Parathyroid adenoma (tissue), 2 donors: Measurements from ENCODE around the gene CASKIN1.

Experiments used
- H2AFZ ChIP-seq: fragments of 300-600 bp; sonication (generic); one replicate; pipeline ENCODE4 v1.7.0; 2017; ENCODE audit warnings: antibody characterized with exemption, mild to moderate bottlenecking
- H3K27ac ChIP-seq: fragments of 300-600 bp; sonication (generic); one replicate; pipeline ENCODE4 v1.7.0; 2017
- H3K27me3 ChIP-seq: fragments of 300-600 bp; sonication (generic); one replicate; pipeline ENCODE4 v1.7.0; 2017; ENCODE audit warnings: low read length; ENCODE audit not compliant: control insufficient read depth, insufficient read depth
- H3K36me3 ChIP-seq: fragments of 300-600 bp; sonication (generic); one replicate; pipeline ENCODE4 v1.7.0; 2017; ENCODE audit warnings: low read length; ENCODE audit not compliant: control insufficient read depth, insufficient read depth
- H3K4me1 ChIP-seq: fragments of 300-600 bp; sonication (generic); one replicate; pipeline ENCODE4 v1.7.0; 2017; ENCODE audit warnings: control low read depth
- H3K4me2 ChIP-seq: fragments of 300-600 bp; sonication (generic); one replicate; pipeline ENCODE4 v1.7.0; 2017; ENCODE audit warnings: low read length
- H3K4me3 ChIP-seq: fragments of 300-600 bp; sonication (generic); one replicate; pipeline ENCODE4 v1.7.0; 2017; ENCODE audit warnings: low read depth, low read length
- H3K79me2 ChIP-seq: fragments of 300-600 bp; sonication (generic); one replicate; pipeline ENCODE4 v1.7.0; 2017; ENCODE audit warnings: control low read depth
- H3K9ac ChIP-seq: fragments of 300-600 bp; sonication (generic); one replicate; pipeline ENCODE4 v1.7.0; 2017; ENCODE audit warnings: mild to moderate bottlenecking
- H3K9me3 ChIP-seq: fragments of 300-600 bp; sonication (generic); one replicate; pipeline ENCODE4 v1.7.0; 2017; ENCODE audit warnings: low read length; ENCODE audit not compliant: control insufficient read depth
- CTCF ChIP-seq: fragments of 300-600 bp; sonication (generic); IDR thresholded peaks from one replicate; pipeline ENCODE4 v1.7.0; 2017; ENCODE audit warnings: antibody characterized with exemption, mild to moderate bottlenecking
- donor health status: primary hyperparathyroidism.

CASKIN1 gene

GRCh38 chr16:2210386-2211365 lies 14.3 kb upstream of the CASKIN1 start, which contains the start of gene BRICD5:
TSS of gene BRICD5 (minus strand) at chr16:2210863. CDS start at chr16:2210833, 30 bp downstream.
- peak within 1 kb of the TSS; percentile 61 for H3K27ac ChIP-seq

GRCh38 chr16:2210009-2210332 lies 13.6 kb upstream of the CASKIN1 start:
- H3K79me2 ChIP-seq = no peaks in the 10 kb centered on the region
- H3K27me3 ChIP-seq = no peaks in the 10 kb centered on the region
- no peaks in the 10 kb centered on the region for H3K36me3 ChIP-seq
- TF ChIP-seq CTCF = no peak
- no peak overlapping the region for H3K4me2 ChIP-seq
- no peak overlapping the region for H3K4me3 ChIP-seq
- H3K9me3 ChIP-seq = no peaks in the 10 kb centered on the region
- H2AFZ ChIP-seq = no peak overlapping the region
- H3K27ac ChIP-seq = no peak overlapping the region
- peaks cover 23% of the 10 kb centered on the region for H3K4me1 ChIP-seq
- H3K9ac ChIP-seq = no peak overlapping the region

More at GRCh38 chr16:2210386-2211365, 14.3 kb upstream of the CASKIN1 start, which contains the start of gene BRICD5:
- no peaks in the 10 kb centered on the region for H3K79me2 ChIP-seq
- H2AFZ ChIP-seq = no peak within 1 kb of the TSS
- TF ChIP-seq CTCF = no peak
- peaks cover 23% of the 10 kb centered on the region for H3K4me1 ChIP-seq
- H3K27me3 ChIP-seq = no peaks in the 10 kb centered on the region
- no peak within 1 kb of the TSS for H3K9ac ChIP-seq
- no peak within 1 kb of the TSS for H3K4me3 ChIP-seq
- no peaks in the 10 kb centered on the region for H3K36me3 ChIP-seq
- H3K4me2 ChIP-seq = no peak within 1 kb of the TSS
- H3K9me3 ChIP-seq = no peaks in the 10 kb centered on the region

- H3K27me3 ChIP-seq = no peaks in the 10 kb centered on the region
- H3K36me3 ChIP-seq = no peaks in the 10 kb centered on the region
- H3K4me2 ChIP-seq = no peak overlapping the region
- no peak for TF ChIP-seq CTCF
- H3K27ac ChIP-seq = no peak overlapping the region
- H3K4me1 ChIP-seq = peaks cover 25% of the 10 kb centered on the region
- no peak overlapping the region for H2AFZ ChIP-seq
- no peak overlapping the region for H3K9ac ChIP-seq
- H3K79me2 ChIP-seq = no peaks in the 10 kb centered on the region
- H3K9me3 ChIP-seq = no peaks in the 10 kb centered on the region
- H3K4me3 ChIP-seq = no peak overlapping the region
Measured at GRCh38 chr16:2209258-2210008, 13.0 kb upstream of the CASKIN1 start.

- H2AFZ ChIP-seq = no peak overlapping the region
- TF ChIP-seq CTCF = no peak
- H3K27ac ChIP-seq = no peak overlapping the region
- H3K9ac ChIP-seq = no peak overlapping the region
- no peaks in the 10 kb centered on the region for H3K9me3 ChIP-seq
- no peaks in the 10 kb centered on the region for H3K36me3 ChIP-seq
- H3K4me2 ChIP-seq = no peak overlapping the region
- peaks cover 25% of the 10 kb centered on the region for H3K4me1 ChIP-seq
- H3K4me3 ChIP-seq = no peak overlapping the region
- no peaks in the 10 kb centered on the region for H3K27me3 ChIP-seq
- H3K79me2 ChIP-seq = no peaks in the 10 kb centered on the region
Measured at GRCh38 chr16:2208772-2209171, 12.4 kb upstream of the CASKIN1 start.
